ENCODE data around the gene MBD5.

MBD5 gene

GRCh38 chr2:148237911-148238310, 217.0 kb downstream of the MBD5 start:
- Histone ChIP-seq H3K9me3 (ENCODE audit: control insufficient read depth in 1 of 2, low read length in 2 of 2) (peaks cover 4 to 21% of the 10 kb centered on the region in 2 donors), H3K36me3 (ENCODE audit: control insufficient read depth in 1 of 2, insufficient read depth in 2 of 2, low read length in 2 of 2) (peaks cover 4 to 27% of the 10 kb centered on the region in 2 donors), H3K4me1 (ENCODE audit: control insufficient read depth in 1 of 2, insufficient read depth in 2 of 2, low read length in 2 of 2) (no peaks in the 10 kb centered on the region), H3K27ac (ENCODE audit: low read depth, low read length) (no peak overlapping the region), H3K9ac (ENCODE audit: low read depth in 1 of 2, low read length in 2 of 2) (no peak overlapping the region), H3K4me3 (ENCODE audit: low read depth in 1 of 2, low read length in 2 of 2) (no peak overlapping the region), H3K27me3 (ENCODE audit: control insufficient read depth in 1 of 2, insufficient read depth in 2 of 2, low read length in 2 of 2) (no peaks in the 10 kb centered on the region)

- H3K36me3 ChIP-seq (ENCODE audit: control insufficient read depth in 1 of 2, insufficient read depth in 2 of 2, low read length in 2 of 2), result peaks cover 4 to 27% of the 10 kb centered on the region in 2 donors
- H3K4me1 ChIP-seq (ENCODE audit: control insufficient read depth in 1 of 2, insufficient read depth in 2 of 2, low read length in 2 of 2), result no peaks in the 10 kb centered on the region
- H3K9me3 ChIP-seq (ENCODE audit: control insufficient read depth in 1 of 2, low read length in 2 of 2), result peaks cover 4 to 21% of the 10 kb centered on the region in 2 donors
- no peak overlapping the region for H3K9ac ChIP-seq (ENCODE audit: low read depth in 1 of 2, low read length in 2 of 2)
- H3K27me3 ChIP-seq (ENCODE audit: control insufficient read depth in 1 of 2, insufficient read depth in 2 of 2, low read length in 2 of 2), result no peaks in the 10 kb centered on the region
- no peak overlapping the region for H3K4me3 ChIP-seq (ENCODE audit: low read depth in 1 of 2, low read length in 2 of 2)
- H3K27ac ChIP-seq (ENCODE audit: low read depth, low read length), result no peak overlapping the region
These were observed 217.7 kb downstream of the MBD5 start for GRCh38 chr2:148238561-148238960.

- no peak overlapping the region for H3K27ac ChIP-seq (ENCODE audit: low read depth, low read length)
These were observed 219.9 kb downstream of the MBD5 start for GRCh38 chr2:148240838-148241237.

GRCh38 chr2:148244593-148245292, 223.9 kb downstream of the MBD5 start:
- Histone ChIP-seq H3K4me3 (ENCODE audit: low read depth in 1 of 2, low read length in 2 of 2) (no peak overlapping the region), H3K4me1 (ENCODE audit: control insufficient read depth in 1 of 2, insufficient read depth in 2 of 2, low read length in 2 of 2) (no peaks in the 10 kb centered on the region), H3K36me3 (ENCODE audit: control insufficient read depth in 1 of 2, insufficient read depth in 2 of 2, low read length in 2 of 2) (peaks cover 0 to 5% of the 10 kb centered on the region in 2 donors), H3K9me3 (ENCODE audit: control insufficient read depth in 1 of 2, low read length in 2 of 2) (peaks cover 4 to 5% of the 10 kb centered on the region in 2 donors), H3K27ac (ENCODE audit: low read depth, low read length) (no peak overlapping the region), H3K9ac (ENCODE audit: low read depth in 1 of 2, low read length in 2 of 2) (no peak overlapping the region), H3K27me3 (ENCODE audit: control insufficient read depth in 1 of 2, insufficient read depth in 2 of 2, low read length in 2 of 2) (no peaks in the 10 kb centered on the region)

More at GRCh38 chr2:148240838-148241237, 219.9 kb downstream of the MBD5 start:
- no peak overlapping the region for H3K9ac ChIP-seq (ENCODE audit: low read depth in 1 of 2, low read length in 2 of 2)
- H3K4me3 ChIP-seq (ENCODE audit: low read depth in 1 of 2, low read length in 2 of 2), result no peak overlapping the region
- no peaks in the 10 kb centered on the region for H3K27me3 ChIP-seq (ENCODE audit: control insufficient read depth in 1 of 2, insufficient read depth in 2 of 2, low read length in 2 of 2)
- H3K9me3 ChIP-seq (ENCODE audit: control insufficient read depth in 1 of 2, low read length in 2 of 2), result peaks cover 4 to 18% of the 10 kb centered on the region in 2 donors
- peaks cover 4 to 24% of the 10 kb centered on the region in 2 donors for H3K36me3 ChIP-seq (ENCODE audit: control insufficient read depth in 1 of 2, insufficient read depth in 2 of 2, low read length in 2 of 2)
- no peaks in the 10 kb centered on the region for H3K4me1 ChIP-seq (ENCODE audit: control insufficient read depth in 1 of 2, insufficient read depth in 2 of 2, low read length in 2 of 2)

GRCh38 chr2:148251993-148252392, 231.1 kb downstream of the MBD5 start:
- Histone ChIP-seq H3K4me1 (ENCODE audit: control insufficient read depth in 1 of 2, insufficient read depth in 2 of 2, low read length in 2 of 2) (no peaks in the 10 kb centered on the region), H3K36me3 (ENCODE audit: control insufficient read depth in 1 of 2, insufficient read depth in 2 of 2, low read length in 2 of 2) (peaks cover 7 to 12% of the 10 kb centered on the region in 2 donors), H3K27me3 (ENCODE audit: control insufficient read depth in 1 of 2, insufficient read depth in 2 of 2, low read length in 2 of 2) (no peaks in the 10 kb centered on the region), H3K9me3 (ENCODE audit: control insufficient read depth in 1 of 2, low read length in 2 of 2) (peaks cover 0 to 7% of the 10 kb centered on the region in 2 donors), H3K27ac (ENCODE audit: low read depth, low read length) (no peak overlapping the region), H3K4me3 (ENCODE audit: low read depth in 1 of 2, low read length in 2 of 2) (no peak overlapping the region), H3K9ac (ENCODE audit: low read depth in 1 of 2, low read length in 2 of 2) (no peak overlapping the region)

GRCh38 chr2:148252646-148253045, 231.8 kb downstream of the MBD5 start:
- Histone ChIP-seq H3K4me3 (ENCODE audit: low read depth in 1 of 2, low read length in 2 of 2) (no peak overlapping the region), H3K27ac (ENCODE audit: low read depth, low read length) (no peak overlapping the region), H3K9ac (ENCODE audit: low read depth in 1 of 2, low read length in 2 of 2) (no peak overlapping the region), H3K9me3 (ENCODE audit: control insufficient read depth in 1 of 2, low read length in 2 of 2) (peaks cover 0 to 7% of the 10 kb centered on the region in 2 donors), H3K27me3 (ENCODE audit: control insufficient read depth in 1 of 2, insufficient read depth in 2 of 2, low read length in 2 of 2) (no peaks in the 10 kb centered on the region), H3K4me1 (ENCODE audit: control insufficient read depth in 1 of 2, insufficient read depth in 2 of 2, low read length in 2 of 2) (no peaks in the 10 kb centered on the region), H3K36me3 (ENCODE audit: control insufficient read depth in 1 of 2, insufficient read depth in 2 of 2, low read length in 2 of 2) (peaks cover 7 to 12% of the 10 kb centered on the region in 2 donors)

GRCh38 chr2:148253685-148254084, 232.8 kb downstream of the MBD5 start:
- no peaks in the 10 kb centered on the region for H3K4me1 ChIP-seq (ENCODE audit: control insufficient read depth in 1 of 2, insufficient read depth in 2 of 2, low read length in 2 of 2)
- H3K27me3 ChIP-seq (ENCODE audit: control insufficient read depth in 1 of 2, insufficient read depth in 2 of 2, low read length in 2 of 2), result no peaks in the 10 kb centered on the region
- H3K9me3 ChIP-seq (ENCODE audit: control insufficient read depth in 1 of 2, low read length in 2 of 2), result peaks cover 0 to 7% of the 10 kb centered on the region in 2 donors
- no peak overlapping the region for H3K27ac ChIP-seq (ENCODE audit: low read depth, low read length)
- H3K36me3 ChIP-seq (ENCODE audit: control insufficient read depth in 1 of 2, insufficient read depth in 2 of 2, low read length in 2 of 2), result peaks cover 8 to 12% of the 10 kb centered on the region in 2 donors
- H3K9ac ChIP-seq (ENCODE audit: low read depth in 1 of 2, low read length in 2 of 2), result no peak overlapping the region
- H3K4me3 ChIP-seq (ENCODE audit: low read depth in 1 of 2, low read length in 2 of 2), result no peak overlapping the region

GRCh38 chr2:148255929-148256328, 235.0 kb downstream of the MBD5 start:
- Histone ChIP-seq H3K9ac (ENCODE audit: low read depth in 1 of 2, low read length in 2 of 2) (no peak overlapping the region), H3K36me3 (ENCODE audit: control insufficient read depth in 1 of 2, insufficient read depth in 2 of 2, low read length in 2 of 2) (peaks cover 12 to 20% of the 10 kb centered on the region in 2 donors), H3K27ac (ENCODE audit: low read depth, low read length) (no peak overlapping the region), H3K27me3 (ENCODE audit: control insufficient read depth in 1 of 2, insufficient read depth in 2 of 2, low read length in 2 of 2) (no peaks in the 10 kb centered on the region), H3K9me3 (ENCODE audit: control insufficient read depth in 1 of 2, low read length in 2 of 2) (peaks cover 8 to 19% of the 10 kb centered on the region in 2 donors), H3K4me1 (ENCODE audit: control insufficient read depth in 1 of 2, insufficient read depth in 2 of 2, low read length in 2 of 2) (no peaks in the 10 kb centered on the region), H3K4me3 (ENCODE audit: low read depth in 1 of 2, low read length in 2 of 2) (no peak overlapping the region)

- peaks cover 12 to 20% of the 10 kb centered on the region in 2 donors for H3K36me3 ChIP-seq (ENCODE audit: control insufficient read depth in 1 of 2, insufficient read depth in 2 of 2, low read length in 2 of 2)
- H3K4me3 ChIP-seq (ENCODE audit: low read depth in 1 of 2, low read length in 2 of 2), result no peak overlapping the region
- H3K9me3 ChIP-seq (ENCODE audit: control insufficient read depth in 1 of 2, low read length in 2 of 2), result peaks cover 8 to 18% of the 10 kb centered on the region in 2 donors
These were observed 236.4 kb downstream of the MBD5 start for GRCh38 chr2:148257276-148257675.

GRCh38 chr2:148258124-148258523, 237.2 kb downstream of the MBD5 start:
- no peak overlapping the region for H3K9ac ChIP-seq (ENCODE audit: low read depth in 1 of 2, low read length in 2 of 2)
- H3K4me1 ChIP-seq (ENCODE audit: control insufficient read depth in 1 of 2, insufficient read depth in 2 of 2, low read length in 2 of 2), result no peaks in the 10 kb centered on the region
- no peak overlapping the region for H3K27ac ChIP-seq (ENCODE audit: low read depth, low read length)
- H3K4me3 ChIP-seq (ENCODE audit: low read depth in 1 of 2, low read length in 2 of 2), result no peak overlapping the region
- peaks cover 8 to 18% of the 10 kb centered on the region in 2 donors for H3K9me3 ChIP-seq (ENCODE audit: control insufficient read depth in 1 of 2, low read length in 2 of 2)
- H3K27me3 ChIP-seq (ENCODE audit: control insufficient read depth in 1 of 2, insufficient read depth in 2 of 2, low read length in 2 of 2), result no peaks in the 10 kb centered on the region
- H3K36me3 ChIP-seq (ENCODE audit: control insufficient read depth in 1 of 2, insufficient read depth in 2 of 2, low read length in 2 of 2), result peaks cover 12 to 20% of the 10 kb centered on the region in 2 donors

More at GRCh38 chr2:148257276-148257675, 236.4 kb downstream of the MBD5 start:
- Histone ChIP-seq H3K4me1 (ENCODE audit: control insufficient read depth in 1 of 2, insufficient read depth in 2 of 2, low read length in 2 of 2) (no peaks in the 10 kb centered on the region), H3K27me3 (ENCODE audit: control insufficient read depth in 1 of 2, insufficient read depth in 2 of 2, low read length in 2 of 2) (no peaks in the 10 kb centered on the region), H3K27ac (ENCODE audit: low read depth, low read length) (no peak overlapping the region), H3K9ac (ENCODE audit: low read depth in 1 of 2, low read length in 2 of 2) (no peak overlapping the region)

Measured in duodenal mucosa (tissue), 2 donors.